Measurements from ENCODE around the gene GRIA1. TPM values are rescaled to one million over a fixed set of nuclear protein-coding genes. Genes with fewer than 3 reads are reported as not detected.

The GRIA1 gene
- total RNA-seq, 1 experiment from 2014 or later: not detected

DNA sequence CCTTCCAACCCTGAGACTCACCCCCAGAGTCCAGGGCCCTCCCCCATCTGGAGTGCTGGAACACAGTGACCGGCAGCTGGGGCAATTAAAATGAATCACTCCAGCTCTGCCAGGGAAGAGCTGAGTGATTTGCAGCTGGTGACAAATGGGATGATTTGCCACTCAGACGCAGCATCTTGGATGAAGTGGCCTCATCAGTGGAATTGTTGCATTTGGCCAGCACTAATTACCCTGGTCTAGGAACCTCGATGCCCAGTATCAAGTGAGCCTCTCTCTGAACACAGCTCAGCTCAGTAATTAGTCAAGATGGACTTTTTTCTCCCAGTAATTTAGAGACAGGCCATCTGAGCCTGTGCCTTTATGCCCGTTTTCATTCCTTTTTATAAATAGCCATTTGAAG lies 259.5 kb downstream of the GRIA1 start:
- ChIA-PET POLR2A (no interaction called here), CTCF (no interaction called here)

DNA sequence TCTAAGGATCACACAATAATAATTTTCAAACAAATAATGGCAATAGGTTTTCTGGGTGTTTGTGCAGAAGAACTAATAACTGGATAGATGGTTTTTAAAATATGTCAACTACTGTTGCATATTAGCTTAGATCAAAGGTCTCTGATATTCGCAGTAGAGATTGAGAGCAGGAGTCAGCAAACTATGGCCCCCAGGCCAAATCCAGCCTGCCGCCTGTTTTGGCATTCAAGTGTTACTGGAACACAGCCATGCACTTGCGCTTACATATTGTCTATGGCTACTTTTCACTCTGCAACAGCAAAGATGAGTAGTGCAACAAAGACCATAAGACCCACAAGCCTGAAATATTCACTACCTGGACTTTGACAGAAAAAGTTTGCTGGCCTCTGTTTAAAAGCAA lies 260.8 kb downstream of the GRIA1 start:
- DNase-seq (ENCODE audit: low read depth, low spot score) (no peak), ATAC-seq (no peak)
- POLR2A ChIA-PET: no interaction called here
- Histone ChIP-seq H3K4me3 (ENCODE audit: low read depth in 2 of 2, low read length in 2 of 2) (no peak overlapping the region), H3K36me3 (ENCODE audit: control insufficient read depth, insufficient read depth, low read length) (no peaks in the 10 kb centered on the region), H3K27me3 (ENCODE audit: control insufficient read depth, insufficient read depth, low read length) (no peaks in the 10 kb centered on the region), H3K4me1 (ENCODE audit: control insufficient read depth, insufficient read depth, low read length) (no peaks in the 10 kb centered on the region), H3K9me3 (ENCODE audit: control insufficient read depth, insufficient read depth, low read depth, low read length) (no peaks in the 10 kb centered on the region), H3K27ac (ENCODE audit: low read length) (no peak overlapping the region)
- TF ChIP-seq TCF7L2 (IDR thresholded peaks at IDR 0.05; ENCODE audit: low read depth, low read length) (no peak), POLR2AphosphoS5 (IDR thresholded peaks at IDR 0.05; ENCODE audit: low read depth, low read length) (no peak), SIN3A (IDR thresholded peaks at IDR 0.05; ENCODE audit: borderline replicate concordance, insufficient read depth, low read depth, low read length) (no peak)
- TF ChIP-seq, protein P1, sequence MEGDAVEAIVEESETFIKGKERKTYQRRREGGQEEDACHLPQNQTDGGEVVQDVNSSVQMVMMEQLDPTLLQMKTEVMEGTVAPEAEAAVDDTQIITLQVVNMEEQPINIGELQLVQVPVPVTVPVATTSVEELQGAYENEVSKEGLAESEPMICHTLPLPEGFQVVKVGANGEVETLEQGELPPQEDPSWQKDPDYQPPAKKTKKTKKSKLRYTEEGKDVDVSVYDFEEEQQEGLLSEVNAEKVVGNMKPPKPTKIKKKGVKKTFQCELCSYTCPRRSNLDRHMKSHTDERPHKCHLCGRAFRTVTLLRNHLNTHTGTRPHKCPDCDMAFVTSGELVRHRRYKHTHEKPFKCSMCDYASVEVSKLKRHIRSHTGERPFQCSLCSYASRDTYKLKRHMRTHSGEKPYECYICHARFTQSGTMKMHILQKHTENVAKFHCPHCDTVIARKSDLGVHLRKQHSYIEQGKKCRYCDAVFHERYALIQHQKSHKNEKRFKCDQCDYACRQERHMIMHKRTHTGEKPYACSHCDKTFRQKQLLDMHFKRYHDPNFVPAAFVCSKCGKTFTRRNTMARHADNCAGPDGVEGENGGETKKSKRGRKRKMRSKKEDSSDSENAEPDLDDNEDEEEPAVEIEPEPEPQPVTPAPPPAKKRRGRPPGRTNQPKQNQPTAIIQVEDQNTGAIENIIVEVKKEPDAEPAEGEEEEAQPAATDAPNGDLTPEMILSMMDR (IDR thresholded peaks at IDR 0.05): no peak
- TF ChIP-seq, protein P2, sequence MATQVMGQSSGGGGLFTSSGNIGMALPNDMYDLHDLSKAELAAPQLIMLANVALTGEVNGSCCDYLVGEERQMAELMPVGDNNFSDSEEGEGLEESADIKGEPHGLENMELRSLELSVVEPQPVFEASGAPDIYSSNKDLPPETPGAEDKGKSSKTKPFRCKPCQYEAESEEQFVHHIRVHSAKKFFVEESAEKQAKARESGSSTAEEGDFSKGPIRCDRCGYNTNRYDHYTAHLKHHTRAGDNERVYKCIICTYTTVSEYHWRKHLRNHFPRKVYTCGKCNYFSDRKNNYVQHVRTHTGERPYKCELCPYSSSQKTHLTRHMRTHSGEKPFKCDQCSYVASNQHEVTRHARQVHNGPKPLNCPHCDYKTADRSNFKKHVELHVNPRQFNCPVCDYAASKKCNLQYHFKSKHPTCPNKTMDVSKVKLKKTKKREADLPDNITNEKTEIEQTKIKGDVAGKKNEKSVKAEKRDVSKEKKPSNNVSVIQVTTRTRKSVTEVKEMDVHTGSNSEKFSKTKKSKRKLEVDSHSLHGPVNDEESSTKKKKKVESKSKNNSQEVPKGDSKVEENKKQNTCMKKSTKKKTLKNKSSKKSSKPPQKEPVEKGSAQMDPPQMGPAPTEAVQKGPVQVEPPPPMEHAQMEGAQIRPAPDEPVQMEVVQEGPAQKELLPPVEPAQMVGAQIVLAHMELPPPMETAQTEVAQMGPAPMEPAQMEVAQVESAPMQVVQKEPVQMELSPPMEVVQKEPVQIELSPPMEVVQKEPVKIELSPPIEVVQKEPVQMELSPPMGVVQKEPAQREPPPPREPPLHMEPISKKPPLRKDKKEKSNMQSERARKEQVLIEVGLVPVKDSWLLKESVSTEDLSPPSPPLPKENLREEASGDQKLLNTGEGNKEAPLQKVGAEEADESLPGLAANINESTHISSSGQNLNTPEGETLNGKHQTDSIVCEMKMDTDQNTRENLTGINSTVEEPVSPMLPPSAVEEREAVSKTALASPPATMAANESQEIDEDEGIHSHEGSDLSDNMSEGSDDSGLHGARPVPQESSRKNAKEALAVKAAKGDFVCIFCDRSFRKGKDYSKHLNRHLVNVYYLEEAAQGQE (IDR thresholded peaks at IDR 0.05; ENCODE audit: insufficient read depth in 1 of 2, low read depth in 2 of 2, low read length in 1 of 2): no peak
- CTCF ChIA-PET: no interaction called here
- intact Hi-C loops (cut with micrococcal nuclease; ENCODE audit: unreplicated experiment): no loop called here
- no TSS peak for BruUV-seq (replicated peaks)
- in situ Hi-C loops (cut with HindIII; ENCODE audit: low pct_unique_long_range_greater_than_20kb, low sequenced_read_pairs): no loop called here

More for the DNA sequence above, 259.5 kb downstream of the GRIA1 start:
- in situ Hi-C loops (cut with HindIII; ENCODE audit: low pct_unique_long_range_greater_than_20kb, low sequenced_read_pairs) (no loop called here), intact Hi-C loops (cut with micrococcal nuclease; ENCODE audit: unreplicated experiment) (no loop called here)
- Histone ChIP-seq H3K36me3 (ENCODE audit: control insufficient read depth, insufficient read depth, low read length) (no peaks in the 10 kb centered on the region), H3K27me3 (ENCODE audit: control insufficient read depth, insufficient read depth, low read length) (no peaks in the 10 kb centered on the region), H3K27ac (ENCODE audit: low read length) (no peak overlapping the region), H3K4me1 (ENCODE audit: control insufficient read depth, insufficient read depth, low read length) (no peaks in the 10 kb centered on the region), H3K9me3 (ENCODE audit: control insufficient read depth, insufficient read depth, low read depth, low read length) (no peaks in the 10 kb centered on the region), H3K4me3 (ENCODE audit: low read depth in 2 of 2, low read length in 2 of 2) (no peak overlapping the region)
- DNase-seq (ENCODE audit: low read depth, low spot score) (no peak), ATAC-seq (no peak)
- TF ChIP-seq, protein P2 (IDR thresholded peaks at IDR 0.05; ENCODE audit: insufficient read depth in 1 of 2, low read depth in 2 of 2, low read length in 1 of 2): no peak
- no peak for TF ChIP-seq SIN3A (IDR thresholded peaks at IDR 0.05; ENCODE audit: borderline replicate concordance, insufficient read depth, low read depth, low read length)
- TF ChIP-seq, protein P1 (IDR thresholded peaks at IDR 0.05): no peak
- TF ChIP-seq TCF7L2 (IDR thresholded peaks at IDR 0.05; ENCODE audit: low read depth, low read length): no peak
- TF ChIP-seq POLR2AphosphoS5 (IDR thresholded peaks at IDR 0.05; ENCODE audit: low read depth, low read length): no peak
- BruUV-seq (replicated peaks): no TSS peak
